HCT116 (cell line): Measurements from ENCODE around the gene CEP41. TPM values are rescaled to one million over a fixed set of nuclear protein-coding genes. Genes with fewer than 3 reads are reported as not detected.

Source experiments
- ATAC-seq: fragments of 200-7000 bp; cut with Tn5 transposase; 2 replicates; pipeline ENCODE4 v1.9.1; 2020; ENCODE audit warnings: mild to moderate bottlenecking, moderate library complexity
- BruUV-seq: library from RNA; stranded (reverse); fragments of 400-500 nt; replicated peaks from 2 replicates; lab custom pipeline; 2021; lab: Mats Ljungman, UMichigan
- CTCF ChIA-PET: fragments of 300-600 bp; sonication (Branson Sonifier 250); formaldehyde crosslinking; loops from one replicate; lab custom pipeline; 2021; ENCODE audit warnings: antibody characterized with exemption; lab: Charles Lee
- POLR2A ChIA-PET: fragments of 300-600, 350-600 bp; sonication (Branson Sonifier 250); formaldehyde crosslinking; loops from one replicate; lab custom pipeline; 2021; ENCODE audit warnings: antibody characterized with exemption; lab: Charles Lee
- RAD21 ChIA-PET, 2 experiments: fragments of 300-600 bp; sonication (Branson Sonifier 250); formaldehyde crosslinking; loops; one replicate each; lab custom pipeline; 2023; ENCODE audit warnings: low total read pairs in 2 of 2; ENCODE audit not compliant: uncharacterized antibody in 2 of 2, unreplicated experiment in 2 of 2, low non-redundant PET in 1 of 2; lab: Charles Lee
- DNase-seq: peaks from one replicate; pipeline ENCODE4 v3.0.0-alpha.2; 2010; ENCODE audit warnings: low read depth, low spot score
- H2AFZ ChIP-seq: fragments of 200-600 bp; shearing (Covaris generic), sonication (generic); 2 replicates; pipeline ENCODE4 v1.6.1; 2017; ENCODE audit warnings: low read depth, mixed run types, mixed read lengths, antibody characterized with exemption, low read length; ENCODE audit not compliant: poor library complexity, severe bottlenecking
- H3K27ac ChIP-seq: 2 replicates; pipeline ENCODE4 v1.5.1; 2012; ENCODE audit warnings: low read depth, low read length
- H3K27me3 ChIP-seq: fragments of 200-600 bp; sonication (generic); 2 replicates; pipeline ENCODE4 v1.6.1; 2016; ENCODE audit warnings: mixed run types, low read length, mixed read lengths; ENCODE audit not compliant: insufficient read depth
- H3K36me3 ChIP-seq, 2 experiments: fragments of 200-500 bp in 1 of 2; fragments of 200-600 bp in 1 of 2; sonication (Bioruptor generic) in 1 of 2; sonication (generic) in 1 of 2; 2 replicates each; pipeline versions ENCODE4 v1.5.1 to v1.6.1; 2014 to 2016; ENCODE audit warnings: low read length in 2 of 2, inconsistent platforms in 1 of 2, mixed read lengths in 1 of 2, mixed run types in 1 of 2; ENCODE audit not compliant: insufficient read depth in 2 of 2, control insufficient read depth in 1 of 2
- H3K4me1 ChIP-seq, 2 experiments: fragments of 200-600 bp in 1 of 2; sonication (generic) in 1 of 2; 2 replicates each; pipeline versions ENCODE4 v1.5.1 to v1.6.1; 2012 to 2017; ENCODE audit warnings: low read length in 2 of 2, inconsistent platforms in 1 of 2, mild to moderate bottlenecking in 1 of 2, mixed read lengths in 1 of 2, mixed run types in 1 of 2, moderate library complexity in 1 of 2; ENCODE audit not compliant: insufficient read depth in 2 of 2, control insufficient read depth in 1 of 2
- H3K4me2 ChIP-seq: fragments of 200-600 bp; sonication (generic); 2 replicates; pipeline ENCODE4 v1.6.1; 2017; ENCODE audit warnings: mixed run types, low read length, mixed read lengths
- H3K4me3 ChIP-seq, 2 experiments: fragments of 200-600 bp in 1 of 2; sonication (generic) in 1 of 2; replicated peaks in 1 of 2; 2 replicates each; pipeline ENCODE4 v1.5.1; 2011 to 2016; ENCODE audit warnings: low read length in 2 of 2, control low read depth in 1 of 2, low read depth in 1 of 2, mild to moderate bottlenecking in 1 of 2, mixed read lengths in 1 of 2, mixed run types in 1 of 2
- H3K79me2 ChIP-seq: fragments of 200-600 bp; sonication (generic); 2 replicates; pipeline ENCODE4 v1.6.1; 2017; ENCODE audit warnings: mild to moderate bottlenecking, mixed run types, low read length, moderate library complexity, mixed read lengths; ENCODE audit not compliant: insufficient read depth
- H3K9ac ChIP-seq: fragments of 200-600 bp; sonication (generic); 2 replicates; pipeline ENCODE4 v1.6.1; 2016; ENCODE audit warnings: low read length, mixed read lengths
- H3K9me2 ChIP-seq: fragments of 200-600 bp; sonication (generic), shearing (Covaris generic); 2 replicates; pipeline ENCODE4 v1.6.1; 2017; ENCODE audit warnings: mixed run types, mild to moderate bottlenecking, moderate library complexity; ENCODE audit not compliant: insufficient read depth
- H3K9me3 ChIP-seq, 2 experiments: fragments of 200-500 bp in 1 of 2; fragments of 200-600 bp in 1 of 2; sonication (Bioruptor generic) in 1 of 2; sonication (generic) in 1 of 2; 2 replicates each; pipeline ENCODE4 v1.6.1; 2014 to 2017; ENCODE audit warnings: low read length in 2 of 2, mixed read lengths in 2 of 2, inconsistent platforms in 1 of 2, low read depth in 1 of 2, mild to moderate bottlenecking in 1 of 2, mixed run types in 1 of 2, moderate library complexity in 1 of 2; ENCODE audit not compliant: control insufficient read depth in 1 of 2, insufficient read depth in 1 of 2
- H4K20me1 ChIP-seq: fragments of 200-600 bp; sonication (generic), shearing (Covaris generic); 2 replicates; pipeline ENCODE4 v1.6.1; 2017; ENCODE audit warnings: mixed run types, mild to moderate bottlenecking, moderate library complexity; ENCODE audit not compliant: insufficient read depth
- ATF3 ChIP-seq: IDR thresholded peaks from 2 replicates; pipeline ENCODE4 v1.6.1; 2012
- CBX3 ChIP-seq: IDR thresholded peaks from 2 replicates; pipeline ENCODE4 v1.6.1; 2012; ENCODE audit warnings: low read depth
- EGR1 ChIP-seq: IDR thresholded peaks from 2 replicates; pipeline ENCODE4 v1.6.1; 2012; ENCODE audit warnings: low read depth
- ELF1 ChIP-seq: IDR thresholded peaks from 2 replicates; pipeline ENCODE4 v1.6.1; 2012; ENCODE audit warnings: low read depth, borderline replicate concordance
- EZH2phosphoT487 ChIP-seq: fragments of 200-600 bp; IDR thresholded peaks from 2 replicates; pipeline ENCODE4 v1.6.1; 2018; ENCODE audit warnings: antibody characterized with exemption, borderline replicate concordance
- POLR2A ChIP-seq: IDR thresholded peaks from 2 replicates; pipeline ENCODE4 v1.7.0; 2011; ENCODE audit warnings: borderline replicate concordance; ENCODE audit not compliant: insufficient read depth, insufficient read length; ENCODE audit errors: extremely low read depth
- RAD21 ChIP-seq: IDR thresholded peaks from 2 replicates; pipeline ENCODE4 v1.6.1; 2012; ENCODE audit warnings: low read depth, mild to moderate bottlenecking
- YY1 ChIP-seq: IDR thresholded peaks from 2 replicates; pipeline ENCODE4 v1.6.1; 2011; ENCODE audit warnings: low read length, low read depth, moderate library complexity, mild to moderate bottlenecking; ENCODE audit not compliant: insufficient replicate concordance; ENCODE audit errors: extremely low read depth
- ZNF274 ChIP-seq: fragments of 200-500 bp; sonication (Bioruptor generic); IDR thresholded peaks from 2 replicates; pipeline ENCODE4 v1.6.1; 2014; ENCODE audit warnings: mild to moderate bottlenecking, low read depth, low read length, inconsistent platforms
- intact Hi-C: fragments of 100-400 bp; cut with micrococcal nuclease; formaldehyde crosslinking; loops from 2 replicates; pipeline ENCODE4 v1.10.0; 2022
- total RNA-seq: library from RNA; stranded (reverse); gene quantifications from one replicate; pipeline ENCODE4 v1.2.1, GENCODE V29; 2021; ENCODE audit not compliant: unreplicated experiment

The CEP41 gene
- total RNA-seq, 1 experiment from 2014 or later: 13.6 TPM

- TF ChIP-seq YY1 (no peak), RAD21 (no peak), POLR2A (no peak)
- Histone ChIP-seq H3K4me3 (no peak overlapping the region), H4K20me1 (no peaks in the 10 kb centered on the region), H3K9ac (no peak overlapping the region), H3K9me2 (no peaks in the 10 kb centered on the region), H3K4me2 (no peak overlapping the region), H3K27me3 (no peaks in the 10 kb centered on the region), H3K79me2 (no peaks in the 10 kb centered on the region), H3K9me3 (no peaks in the 10 kb centered on the region), H3K27ac (no peak overlapping the region), H3K36me3 (no peaks in the 10 kb centered on the region), H2AFZ (no peak overlapping the region), H3K4me1 (no peaks in the 10 kb centered on the region)
- ChIA-PET POLR2A (no interaction called here), RAD21 (no interaction called here), CTCF (no interaction called here)
- BruUV-seq: no TSS peak
- intact Hi-C loops: no loop called here
- ATAC-seq: no peak
- DNase-seq: no peak
Observed at GRCh38 chr7:130398526-130399090, 42.2 kb downstream of the CEP41 start.

DNA sequence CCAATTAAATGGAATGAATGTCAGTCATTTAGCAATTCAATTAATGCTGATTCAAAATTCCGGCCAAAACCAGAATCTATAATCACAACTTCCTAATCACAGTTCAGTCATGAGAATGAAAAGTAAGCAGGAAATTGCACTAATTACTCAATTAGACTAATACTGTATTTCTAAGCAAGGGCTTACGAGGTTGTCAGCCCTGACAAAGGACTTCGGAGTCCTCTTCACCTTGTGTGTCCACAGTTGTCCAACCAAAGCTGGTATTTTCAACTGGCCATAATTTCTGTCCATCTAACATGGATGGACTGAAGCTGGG lies 43.1 kb downstream of the CEP41 start:
- DNase-seq (no peak), ATAC-seq (no peak)
- H3K36me3 ChIP-seq: no peaks in the 10 kb centered on the region
- ChIA-PET POLR2A (no interaction called here), RAD21 (no interaction called here), CTCF (no interaction called here)
- no peaks in the 10 kb centered on the region for H3K79me2 ChIP-seq
- H3K27me3 ChIP-seq: no peaks in the 10 kb centered on the region
- H3K9me3 ChIP-seq: no peaks in the 10 kb centered on the region
- H3K4me3 ChIP-seq: no peak overlapping the region
- H3K4me2 ChIP-seq: no peak overlapping the region
- H3K4me1 ChIP-seq: no peaks in the 10 kb centered on the region
- no peaks in the 10 kb centered on the region for H3K9me2 ChIP-seq
- intact Hi-C loops: no loop called here
- H3K9ac ChIP-seq: no peak overlapping the region
- no peaks in the 10 kb centered on the region for H4K20me1 ChIP-seq
- H3K27ac ChIP-seq: no peak overlapping the region
- TF ChIP-seq EZH2phosphoT487 (no peak), EGR1 (no peak), ZNF274 (no peak), ELF1 (no peak), ATF3 (no peak), RAD21 (no peak), CBX3 (no peak)
- BruUV-seq: no TSS peak
- H2AFZ ChIP-seq: no peak overlapping the region
